GM10248 (cell line): Measurements from ENCODE around the gene CTTN.

Experiments used
- CTCF ChIA-PET: fragments of 300-600 bp; sonication (Branson Sonifier 250); formaldehyde crosslinking; extraction: SDS; loops from one replicate; lab custom pipeline; 2021; ENCODE audit warnings: antibody characterized with exemption; lab: Yijun Ruan, JAX
- POLR2A ChIA-PET: fragments of 350-650 bp; sonication (Branson Sonifier 250); formaldehyde crosslinking; extraction: SDS; loops from one replicate; lab custom pipeline; 2020; ENCODE audit warnings: antibody characterized with exemption; lab: Yijun Ruan, JAX
- DNase-seq: peaks from one replicate; pipeline ENCODE4 v3.0.0; 2012; ENCODE audit errors: extremely low spot score
- TF ChIP-seq, protein P1 (sequence below): IDR thresholded peaks from 2 replicates; pipeline ENCODE4 v1.5.1; 2012; ENCODE audit warnings: mild to moderate bottlenecking, low read depth; ENCODE audit errors: extremely low read depth, missing control alignments, control extremely low read depth

The CTTN gene

GRCh38 chr11:70433038-70433437 lies 34.7 kb downstream of the CTTN start:
- no peak for DNase-seq
- ChIA-PET POLR2A (no interaction called here), CTCF (no interaction called here)
- TF ChIP-seq, protein P1, sequence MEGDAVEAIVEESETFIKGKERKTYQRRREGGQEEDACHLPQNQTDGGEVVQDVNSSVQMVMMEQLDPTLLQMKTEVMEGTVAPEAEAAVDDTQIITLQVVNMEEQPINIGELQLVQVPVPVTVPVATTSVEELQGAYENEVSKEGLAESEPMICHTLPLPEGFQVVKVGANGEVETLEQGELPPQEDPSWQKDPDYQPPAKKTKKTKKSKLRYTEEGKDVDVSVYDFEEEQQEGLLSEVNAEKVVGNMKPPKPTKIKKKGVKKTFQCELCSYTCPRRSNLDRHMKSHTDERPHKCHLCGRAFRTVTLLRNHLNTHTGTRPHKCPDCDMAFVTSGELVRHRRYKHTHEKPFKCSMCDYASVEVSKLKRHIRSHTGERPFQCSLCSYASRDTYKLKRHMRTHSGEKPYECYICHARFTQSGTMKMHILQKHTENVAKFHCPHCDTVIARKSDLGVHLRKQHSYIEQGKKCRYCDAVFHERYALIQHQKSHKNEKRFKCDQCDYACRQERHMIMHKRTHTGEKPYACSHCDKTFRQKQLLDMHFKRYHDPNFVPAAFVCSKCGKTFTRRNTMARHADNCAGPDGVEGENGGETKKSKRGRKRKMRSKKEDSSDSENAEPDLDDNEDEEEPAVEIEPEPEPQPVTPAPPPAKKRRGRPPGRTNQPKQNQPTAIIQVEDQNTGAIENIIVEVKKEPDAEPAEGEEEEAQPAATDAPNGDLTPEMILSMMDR, result no peak

GRCh38 chr11:70433526-70433925 lies 35.2 kb downstream of the CTTN start:
- no peak for DNase-seq
- POLR2A ChIA-PET, result no interaction called here

DNA sequence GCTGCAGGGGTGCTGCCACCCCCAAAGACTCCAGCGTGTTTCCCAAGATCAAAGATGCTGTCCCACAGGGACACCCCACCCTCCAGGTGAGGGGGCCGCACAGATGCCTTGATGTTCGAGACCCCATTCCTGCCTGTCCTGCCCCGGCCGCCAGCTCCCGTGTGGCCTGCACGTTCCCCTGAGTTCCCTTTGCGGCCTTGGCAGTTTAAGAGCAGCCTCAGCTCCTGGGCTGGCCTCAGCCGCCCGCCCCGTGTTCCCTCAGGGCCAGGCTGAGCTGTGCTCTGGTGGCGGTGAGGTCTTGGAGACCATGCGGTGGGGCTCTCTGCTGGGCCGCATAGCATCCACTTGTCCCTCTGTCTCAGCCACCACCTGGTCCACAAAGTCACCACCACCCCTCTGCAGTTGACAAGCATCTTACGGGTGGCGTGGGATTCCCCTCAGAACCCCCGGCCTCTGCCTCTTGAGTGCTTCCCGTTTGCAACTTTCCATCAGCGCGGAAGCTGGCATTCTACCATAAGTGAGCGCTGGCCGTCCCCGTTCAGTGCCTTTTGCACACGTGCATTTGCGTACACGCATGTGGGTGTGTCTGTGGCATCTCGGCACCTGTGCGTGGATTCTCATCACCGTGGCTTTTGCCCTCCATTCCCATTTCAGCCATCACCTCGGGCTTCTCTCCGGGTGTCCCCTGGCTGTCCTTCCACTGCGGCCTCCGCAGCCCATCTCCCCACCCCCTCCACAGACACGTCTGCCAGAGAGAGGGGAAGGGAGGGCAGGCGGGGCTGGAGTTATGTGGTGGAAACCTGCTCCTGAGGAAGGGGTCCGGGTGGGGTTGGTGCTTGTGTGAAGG lies 35.9 kb downstream of the CTTN start:
- ChIA-PET POLR2A (no interaction called here), CTCF (no interaction called here)
- no peak for DNase-seq
- TF ChIP-seq, protein P1, result no peak

More at GRCh38 chr11:70433526-70433925, 35.2 kb downstream of the CTTN start:
- TF ChIP-seq, protein P1, result no peak
- CTCF ChIA-PET, result no interaction called here

GRCh38 chr11:70434813-70435278 lies 36.5 kb downstream of the CTTN start:
- TF ChIP-seq, protein P1, result no peak
- POLR2A ChIA-PET, result no interaction called here
- DNase-seq, result no peak
- CTCF ChIA-PET, result no interaction called here

- POLR2A ChIA-PET, result no interaction called here
These were observed 37.0 kb downstream of the CTTN start for GRCh38 chr11:70435361-70435760.

GRCh38 chr11:70435765-70436500 lies 37.6 kb downstream of the CTTN start:
- DNase-seq, result no peak
- TF ChIP-seq, protein P1, result no peak
- ChIA-PET CTCF (no interaction called here), POLR2A (no interaction called here)

More at GRCh38 chr11:70435361-70435760, 37.0 kb downstream of the CTTN start:
- DNase-seq, result no peak
- TF ChIP-seq, protein P1, result no peak
- CTCF ChIA-PET, result no interaction called here
